K562 (cell line): ENCODE data around the gene TXN2. TPM values are rescaled to one million over a fixed set of nuclear protein-coding genes. Genes with fewer than 3 reads are reported as not detected.
"Not testable (repeated sequence)": the region's sequence is repeated elsewhere in the genome, so short reads cannot be mapped to it uniquely, and the experiment has no call there.

Experiments used
- ATAC-seq: fragments of 200-7000 bp; cut with Tn5 transposase; 3 replicates; pipeline ENCODE4 v1.9.1; 2020; ENCODE audit warnings: moderate library complexity
- BruUV-seq: library from RNA; stranded (reverse); fragments of 400-500 nt; replicated peaks from 2 replicates; lab custom pipeline; 2021; lab: Mats Ljungman, UMichigan
- CTCF ChIA-PET: fragments of 300-600 bp; formaldehyde crosslinking; extraction: SDS; loops from one replicate; lab custom pipeline; 2021; ENCODE audit warnings: low intra/inter-chr PET ratio; lab: Yijun Ruan, JAX
- POLR2A ChIA-PET: fragments of 300-600, 350-650 bp; sonication (Branson Sonifier 250); formaldehyde crosslinking; extraction: SDS; loops from one replicate; lab custom pipeline; 2021; ENCODE audit warnings: antibody characterized with exemption, inconsistent platforms; lab: Yijun Ruan, JAX
- DNase-seq, 4 experiments: peaks; one replicate each; pipeline versions ENCODE4 v3.0.0 to v3.0.0-alpha.2; 2011 to 2018; ENCODE audit warnings: low spot score in 3 of 4, mixed read lengths in 3 of 4; ENCODE audit errors: extremely low read depth in 1 of 4
- FAIRE-seq: peaks from 2 replicates; lab custom pipeline; 2011; peaks lifted over from hg19 to GRCh38; lab: Jason Lieb, UNC
- H2AFZ ChIP-seq: 2 replicates; pipeline ENCODE4 v1.6.0; 2011; ENCODE audit warnings: low read depth, low read length, control low read depth, inconsistent platforms
- H3K27ac ChIP-seq: fragments of 200-600 bp; 3 replicates; pipeline ENCODE4 v1.8.0; 2011; ENCODE audit warnings: low read depth, mild to moderate bottlenecking, control low read depth, inconsistent platforms, low read length, moderate library complexity, mixed read lengths; ENCODE audit errors: extremely low read depth
- H3K27me3 ChIP-seq, 2 experiments: fragments of 300-600 bp in 1 of 2; 2 replicates in 1 of 2; 3 replicates in 1 of 2; pipeline versions ENCODE4 v1.6.0 to v1.8.0; 2011; ENCODE audit warnings: inconsistent platforms in 2 of 2, low read length in 2 of 2, mild to moderate bottlenecking in 1 of 2, mixed read lengths in 1 of 2, moderate library complexity in 1 of 2; ENCODE audit not compliant: control insufficient read depth in 2 of 2, insufficient read depth in 2 of 2
- H3K36me3 ChIP-seq: fragments of 300-600 bp; 3 replicates; pipeline ENCODE4 v1.8.0; 2011; ENCODE audit warnings: mild to moderate bottlenecking, low read length, inconsistent platforms; ENCODE audit not compliant: control insufficient read depth, insufficient read depth
- H3K4me1 ChIP-seq, 2 experiments: fragments of 200-600 bp in 1 of 2; replicated peaks in 1 of 2; 2 replicates in 1 of 2; 3 replicates in 1 of 2; pipeline versions ENCODE4 v1.5.1 to v1.8.0; 2011; ENCODE audit warnings: inconsistent platforms in 2 of 2, low read length in 2 of 2, mild to moderate bottlenecking in 1 of 2, mixed read lengths in 1 of 2, moderate library complexity in 1 of 2; ENCODE audit not compliant: control insufficient read depth in 2 of 2, insufficient read depth in 2 of 2
- H3K4me2 ChIP-seq: 2 replicates; pipeline ENCODE4 v1.6.1; 2011; ENCODE audit warnings: low read length, control low read depth, inconsistent platforms, mixed read lengths; ENCODE audit not compliant: insufficient read depth
- H3K4me3 ChIP-seq: fragments of 200-600 bp; sonication (generic), shearing (Covaris generic); 2 replicates; pipeline ENCODE4 v1.5.1; 2016; ENCODE audit warnings: control low read depth, inconsistent platforms
- H3K79me2 ChIP-seq: fragments of 200-600 bp; 3 replicates; pipeline ENCODE4 v1.8.0; 2011; ENCODE audit warnings: low read length, inconsistent platforms; ENCODE audit not compliant: control insufficient read depth, insufficient read depth
- H3K9ac ChIP-seq, 2 experiments: 2 replicates each; pipeline versions ENCODE4 v1.6.0 to v1.6.1; 2011; ENCODE audit warnings: low read depth in 2 of 2, low read length in 2 of 2, control low read depth in 1 of 2, inconsistent platforms in 1 of 2, mild to moderate bottlenecking in 1 of 2, mixed read lengths in 1 of 2; ENCODE audit not compliant: insufficient read depth in 1 of 2
- H3K9me1 ChIP-seq: one replicate; pipeline ENCODE4 v1.6.0; 2011; ENCODE audit warnings: inconsistent platforms, mild to moderate bottlenecking, low read length, moderate library complexity; ENCODE audit not compliant: control insufficient read depth, insufficient read depth
- H3K9me3 ChIP-seq: replicated peaks from 2 replicates; pipeline ENCODE4 v1.5.1; 2011; ENCODE audit warnings: low read depth, low read length, inconsistent platforms; ENCODE audit not compliant: control insufficient read depth, insufficient read depth
- H4K20me1 ChIP-seq: replicated peaks from 2 replicates; pipeline ENCODE4 v1.6.1; 2011; ENCODE audit warnings: low read length, inconsistent platforms, mixed read lengths; ENCODE audit not compliant: control insufficient read depth, insufficient read depth
- COPS2 ChIP-seq: fragments of 450-650 bp; conservative IDR thresholded peaks from 2 replicates; pipeline ENCODE4 v1.6.1; 2016; ENCODE audit warnings: mild to moderate bottlenecking, moderate library complexity
- FOSL1 ChIP-seq: fragments of 200-800 bp; sonication (Bioruptor generic); conservative IDR thresholded peaks from 2 replicates; pipeline ENCODE4 v1.6.1; 2016; ENCODE audit warnings: missing genetic modification characterization, missing compliant biosample characterization
- JUN ChIP-seq, 2 experiments: sonication (generic) in 1 of 2; formaldehyde crosslinking in 1 of 2; IDR thresholded peaks; 2 replicates each; pipeline versions ENCODE4 v1.6.1 to v1.8.0; 2012 to 2022; ENCODE audit warnings: borderline replicate concordance in 2 of 2, mild to moderate bottlenecking in 2 of 2, improper control_type of control experiment in 1 of 2, low read depth in 1 of 2, low read length in 1 of 2, missing genetic modification reagents in 1 of 2
- JUND ChIP-seq, 2 experiments: IDR thresholded peaks; 2 replicates in 1 of 2; 3 replicates in 1 of 2; pipeline ENCODE4 v1.6.1; 2011; ENCODE audit warnings: borderline replicate concordance in 2 of 2, low read depth in 2 of 2, low read length in 2 of 2, improper control_type of control experiment in 1 of 2, missing biosample characterization in 1 of 2, missing genetic modification characterization in 1 of 2, missing genetic modification reagents in 1 of 2
- WGBS: fragments of 100-300 bp; shearing (Covaris generic); methylation state at CpG from one replicate; pipeline ENCODE4 v1.1.6; 2016; ENCODE audit warnings: low coverage, mixed read lengths; ENCODE audit not compliant: insufficient coverage; ENCODE audit errors: missing lambda C conversion rate; 5-methylcytosine and 5-hydroxymethylcytosine counted together
- in situ Hi-C: fragments of 300-500 bp; cut with MboI; formaldehyde crosslinking; loops from 4 replicates; pipeline ENCODE4 v1.15.0; 2018; ENCODE audit warnings: inconsistent platforms, mixed read lengths
- intact Hi-C: fragments of 100-400 bp; cut with micrococcal nuclease; formaldehyde crosslinking; loops from 2 replicates; pipeline ENCODE4 v1.14.2; 2022
- polyA plus RNA-seq, 8 experiments: library from polyadenylated mRNA; depleted of rRNA in 4 of 8; stranded (reverse) in 5 of 8; unstranded in 3 of 8; fragments of >200 nt; fragmentation: Nextera tagmentation in 2 of 8; fragmentation: Illumina TruSeq in 1 of 8; extraction: Ambion mirVana in 2 of 8; extraction: Trizol in 1 of 8; gene quantifications; 2 replicates each; pipeline versions ENCODE4 v1.2.1 to v1.2.3, GENCODE V29; 2011 to 2014; ENCODE audit warnings: inconsistent platforms in 1 of 8, missing spikeins in 1 of 8
- total RNA-seq, 7 experiments: library from RNA; depleted of rRNA in 6 of 7; stranded (reverse); fragments of >200 nt in 6 of 7; fragmentation: Illumina TruSeq in 2 of 7; extraction: Trizol in 2 of 7; gene quantifications; 2 replicates each; pipeline versions ENCODE4 v1.2.1 to v1.2.3, GENCODE V29; 2011 to 2021; ENCODE audit warnings: low replicate concordance in 1 of 7
- TF ChIP-seq, protein P1 (sequence below), 2 experiments: fragments of 450-650 bp in 1 of 2; sonication (generic) in 1 of 2; formaldehyde crosslinking in 1 of 2; IDR thresholded peaks in 1 of 2; conservative IDR thresholded peaks in 1 of 2; 2 replicates each; pipeline versions ENCODE4 v1.6.1 to v1.8.1; 2016 to 2023; ENCODE audit warnings: mild to moderate bottlenecking in 2 of 2, moderate library complexity in 2 of 2, inconsistent platforms in 1 of 2, missing genetic modification reagents in 1 of 2

The TXN2 gene
- total and polyA plus RNA-seq, 9 of the 15 experiments (the other 6 are each of a cell fraction or from before 2014, with no cell fraction given), result 48.5 to 399 (median 118) TPM

DNA sequence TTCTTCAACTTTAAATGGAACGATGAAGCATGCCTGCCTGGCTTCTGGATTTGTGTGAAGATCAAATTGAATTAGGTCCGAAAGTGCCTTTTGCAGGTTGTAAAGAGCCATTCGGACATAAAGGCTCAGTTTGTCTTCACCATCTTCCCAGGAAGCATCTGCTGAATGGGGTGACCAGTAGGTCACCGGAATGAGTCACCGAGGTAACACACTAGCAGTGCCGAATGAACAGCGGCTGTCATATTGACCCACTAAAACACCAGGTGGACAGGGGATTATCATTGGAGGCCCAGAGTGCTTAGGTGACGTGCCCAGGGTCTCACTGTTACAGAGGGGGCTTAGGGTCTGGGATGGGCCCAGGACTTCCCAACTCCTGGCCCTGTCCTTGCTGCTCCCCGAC, 50.6 kb downstream of the TXN2 start:
- Histone ChIP-seq H2AFZ (0 out of 2 replicates have a peak overlapping the region, but pooled peaks have one; percentile 9), H3K4me1 (peaks cover 17 to 30% of the 10 kb centered on the region in 2 experiments), H4K20me1 (no peaks in the 10 kb centered on the region), H3K9me3 (no peaks in the 10 kb centered on the region), H3K27ac (no peak overlapping the region), H3K4me3 (no peak overlapping the region), H3K27me3 (no peaks in the 10 kb centered on the region), H3K79me2 (no peaks in the 10 kb centered on the region), H3K36me3 (no peaks in the 10 kb centered on the region), H3K9me1 (no peaks in the 10 kb centered on the region), H3K9ac (0 out of 4 replicates have a peak overlapping the region, but pooled peaks of 1 of the 2 experiments have one; percentile 1), H3K4me2 (no peak overlapping the region)
- DNase-seq, result peak; percentile 31 to 58 (median 40)
- peak; percentile 90 for FAIRE-seq
- in situ Hi-C loops (no loop called here), intact Hi-C loops (no loop called here)
- peak; percentile 13; the same call in 1 of the 3 replicates for ATAC-seq
- TF ChIP-seq, protein P1, sequence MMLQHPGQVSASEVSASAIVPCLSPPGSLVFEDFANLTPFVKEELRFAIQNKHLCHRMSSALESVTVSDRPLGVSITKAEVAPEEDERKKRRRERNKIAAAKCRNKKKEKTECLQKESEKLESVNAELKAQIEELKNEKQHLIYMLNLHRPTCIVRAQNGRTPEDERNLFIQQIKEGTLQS (IDR thresholded peaks at IDR 0.05), result peak; percentile 71
- TF ChIP-seq, protein P1 (CRISPR knock-in tag; conservative IDR thresholded peaks at IDR 0.05), result no peak
- TF ChIP-seq JUN (IDR thresholded peaks at IDR 0.05; ENCODE audit: borderline replicate concordance, low read depth, low read length) (0 out of 2 replicates have a peak, but pooled peaks have one; percentile 33), JUN (CRISPR knock-in tag; IDR thresholded peaks at IDR 0.05; ENCODE audit: borderline replicate concordance) (no peak), JUND (IDR thresholded peaks at IDR 0.05; ENCODE audit: borderline replicate concordance, low read depth, low read length) (peak; percentile 79), JUND (tag; IDR thresholded peaks at IDR 0.05; ENCODE audit: borderline replicate concordance, low read depth, low read length) (peak; percentile 65; the same call in 1 of the 3 replicates), COPS2 (no peak), FOSL1 (tag) (peak; percentile 63)
- CTCF ChIA-PET, result no interaction called here
- no TSS peak for BruUV-seq
- 31% methylated on average over 8 of the region's 9 CpGs for WGBS
- POLR2A ChIA-PET, result interaction anchor here (0.6 kb wide), 1 partner anchor 14 kb away, joined by 3 read pairs; no protein-coding TSS in a partner anchor

DNA sequence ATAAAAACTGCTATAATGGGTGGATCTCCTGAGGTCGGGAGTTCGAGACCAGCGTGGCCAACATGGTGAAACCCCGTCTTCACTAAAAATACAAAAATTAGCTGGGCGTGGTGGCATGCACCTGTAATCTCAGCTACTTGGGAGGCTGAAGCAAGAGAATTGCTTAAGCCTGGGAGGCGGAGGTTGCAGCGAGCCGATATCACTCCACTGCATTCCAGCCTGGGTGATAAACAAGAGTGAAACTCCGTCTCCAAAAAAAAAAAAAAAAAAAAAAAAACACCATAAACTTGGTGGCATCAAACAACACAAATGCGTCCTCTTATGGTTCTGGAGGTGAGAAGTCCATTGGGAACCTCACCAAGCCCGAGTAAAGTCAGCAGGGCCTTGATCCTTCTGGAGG, 53.5 kb downstream of the TXN2 start:
- POLR2A ChIA-PET, H3K9me1 ChIP-seq, H3K79me2 ChIP-seq, ATAC-seq, H3K4me2 ChIP-seq, H3K36me3 ChIP-seq, H3K9ac ChIP-seq, DNase-seq, H3K9me3 ChIP-seq, FAIRE-seq, H4K20me1 ChIP-seq, intact Hi-C loops, BruUV-seq, H3K27ac ChIP-seq, H3K4me3 ChIP-seq, H3K27me3 ChIP-seq, in situ Hi-C loops, H2AFZ ChIP-seq, CTCF ChIA-PET: not testable (repeated sequence)
- H3K4me1 ChIP-seq, result peaks cover 26 to 30% of the 10 kb centered on the region in 2 experiments
- 68% methylated on average over 9 of the region's 11 CpGs for WGBS
